Neuron (in vitro differentiated cells): ENCODE measurements around the gene MARCHF10.
A peak's percentile ranks its signal among the peaks of the same experiment; 100 is the strongest.

ENCODE experiments used
- H2AFZ ChIP-seq: one replicate; pipeline ENCODE4 v1.6.1; 2013; ENCODE audit warnings: low read depth, mild to moderate bottlenecking, inconsistent platforms, low read length, moderate library complexity
- H3K27me3 ChIP-seq: one replicate; pipeline ENCODE4 v1.6.1; 2013; ENCODE audit warnings: low read length; ENCODE audit not compliant: insufficient read depth
- H3K36me3 ChIP-seq: one replicate; pipeline ENCODE4 v1.6.1; 2013; ENCODE audit warnings: low read length; ENCODE audit not compliant: insufficient read depth
- H3K4me1 ChIP-seq: one replicate; pipeline ENCODE4 v1.6.1; 2013; ENCODE audit warnings: low read length; ENCODE audit not compliant: insufficient read depth
- H3K4me3 ChIP-seq: 2 replicates; pipeline ENCODE4 v1.5.1; 2013; ENCODE audit warnings: mild to moderate bottlenecking, low read length, moderate library complexity
- H3K9me3 ChIP-seq: one replicate; pipeline ENCODE4 v1.6.1; 2013; ENCODE audit warnings: low read length

The MARCHF10 gene

DNA sequence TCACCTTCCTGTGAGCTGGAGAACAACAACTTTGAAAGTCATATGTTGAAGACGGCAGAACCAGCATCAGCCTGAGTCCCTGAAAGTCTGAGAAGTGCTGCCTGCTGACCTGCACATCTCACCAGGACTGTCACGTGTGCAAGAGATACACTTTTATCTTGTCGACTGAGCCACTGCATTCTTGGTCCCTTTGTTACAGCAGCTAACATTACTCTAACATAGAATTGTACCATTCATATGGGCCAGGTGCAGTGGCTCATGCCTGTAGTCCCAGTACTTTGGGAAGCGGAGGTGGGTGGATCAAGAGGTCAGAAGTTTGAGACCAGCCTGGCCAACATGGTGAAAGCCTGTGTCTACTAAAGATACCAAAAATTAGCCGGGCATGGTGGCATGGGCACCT, 40.1 kb downstream of the MARCHF10 start:
- Histone ChIP-seq H3K27me3 (no peaks in the 10 kb centered on the region), H3K4me1 (no peaks in the 10 kb centered on the region), H3K4me3 (no peak overlapping the region), H3K36me3 (no peaks in the 10 kb centered on the region), H2AFZ (no peak overlapping the region), H3K9me3 (no peaks in the 10 kb centered on the region)

DNA sequence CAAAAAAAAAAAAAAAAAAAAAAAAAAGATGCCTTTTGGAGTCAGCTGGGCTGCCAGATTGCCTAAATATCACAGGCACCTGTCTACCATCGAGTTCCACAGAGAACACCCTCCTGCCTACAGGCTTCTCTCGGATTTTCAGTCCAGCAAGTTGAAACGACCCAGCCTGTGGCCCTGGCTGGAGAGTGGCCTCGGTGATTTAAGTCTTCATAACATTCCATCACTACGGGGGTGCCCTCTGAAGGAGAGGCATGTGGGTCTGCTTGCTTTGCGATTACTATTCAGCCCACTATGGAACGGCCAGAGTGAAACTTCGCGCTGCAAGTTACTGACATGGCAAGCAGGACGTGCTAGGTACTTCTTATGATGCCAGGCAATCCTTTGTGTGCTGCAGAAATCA, 42.8 kb downstream of the MARCHF10 start:
- Histone ChIP-seq H3K9me3 (no peaks in the 10 kb centered on the region), H3K27me3 (no peaks in the 10 kb centered on the region), H3K4me3 (no peak overlapping the region), H3K4me1 (no peaks in the 10 kb centered on the region), H3K36me3 (no peaks in the 10 kb centered on the region), H2AFZ (no peak overlapping the region)

DNA sequence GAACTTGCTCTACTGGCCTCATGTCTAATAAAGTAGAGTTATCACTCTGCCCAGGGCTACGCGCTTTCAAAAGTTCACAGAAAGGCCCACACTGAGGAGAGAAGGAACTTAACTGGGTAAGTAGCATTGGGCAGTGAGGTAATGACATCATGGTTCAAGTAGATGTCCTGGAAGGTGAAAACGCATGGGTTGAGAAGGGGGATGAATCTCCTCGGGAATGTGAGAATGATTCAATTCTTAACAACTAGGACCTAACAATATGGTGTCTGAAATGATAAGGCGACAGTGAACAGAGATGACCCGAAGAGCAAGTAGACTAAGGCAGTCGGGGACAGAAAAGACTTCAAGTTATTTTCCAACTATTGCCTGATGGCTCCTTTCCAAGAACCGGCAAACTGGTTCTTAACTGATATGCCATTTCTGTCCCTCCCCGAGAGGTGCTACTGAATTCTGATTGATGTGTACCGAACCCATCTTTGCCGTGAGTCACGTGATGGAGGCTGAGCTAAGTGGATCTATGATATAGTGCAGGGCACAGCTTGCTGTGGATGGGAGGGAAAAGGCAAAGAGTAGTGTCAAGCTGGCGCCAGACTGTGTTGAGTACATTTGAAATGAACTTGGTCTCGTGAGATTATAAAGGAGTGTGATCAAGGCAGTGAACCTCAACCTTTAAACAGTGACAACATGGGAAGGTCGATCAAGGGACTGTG, 44.1 kb downstream of the MARCHF10 start:
- no peak overlapping the region for H2AFZ ChIP-seq
- no peak overlapping the region for H3K4me3 ChIP-seq
- no peaks in the 10 kb centered on the region for H3K36me3 ChIP-seq
- no peaks in the 10 kb centered on the region for H3K9me3 ChIP-seq
- no peaks in the 10 kb centered on the region for H3K27me3 ChIP-seq
- no peaks in the 10 kb centered on the region for H3K4me1 ChIP-seq

DNA sequence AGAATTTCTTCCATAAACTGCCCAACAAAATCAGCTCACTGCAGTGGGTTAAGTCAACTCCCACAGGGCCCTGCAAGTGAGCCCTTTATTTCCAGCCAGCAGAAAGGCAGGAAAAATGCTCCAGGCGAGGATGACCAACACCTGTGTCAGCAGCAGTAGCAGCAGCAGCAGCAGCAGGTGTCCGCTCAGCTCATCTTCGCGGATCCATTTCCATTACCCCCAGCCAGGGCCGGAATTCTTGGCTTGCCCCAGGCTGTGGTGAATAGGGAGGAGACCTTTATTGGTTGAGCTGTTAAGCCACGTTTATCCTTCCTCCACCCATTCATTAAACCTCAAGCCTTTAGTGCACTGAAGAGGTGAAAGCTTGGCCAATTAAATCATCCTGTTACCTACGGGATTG, 46.2 kb downstream of the MARCHF10 start:
- Histone ChIP-seq H3K4me1 (no peaks in the 10 kb centered on the region), H3K4me3 (no peak overlapping the region), H3K27me3 (no peaks in the 10 kb centered on the region), H2AFZ (no peak overlapping the region), H3K36me3 (no peaks in the 10 kb centered on the region), H3K9me3 (no peaks in the 10 kb centered on the region)

DNA sequence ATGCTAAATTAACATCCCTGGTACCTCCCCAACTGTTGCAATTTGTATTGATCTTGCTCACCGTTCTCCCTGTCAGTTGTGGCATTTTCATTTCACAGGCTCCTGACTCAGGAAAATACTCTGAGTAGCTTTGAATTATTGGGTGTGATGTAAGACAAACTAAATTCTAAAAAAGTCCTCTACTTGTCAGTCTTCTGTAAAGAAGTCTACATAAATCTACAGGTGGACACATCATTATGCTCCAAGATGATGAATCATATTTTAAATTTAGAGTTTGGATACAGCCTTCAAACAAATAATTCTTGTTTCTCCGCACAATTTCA, 47.2 kb downstream of the MARCHF10 start:
- H3K9me3 ChIP-seq = no peaks in the 10 kb centered on the region
- no peak overlapping the region for H2AFZ ChIP-seq
- no peaks in the 10 kb centered on the region for H3K27me3 ChIP-seq
- H3K36me3 ChIP-seq = no peaks in the 10 kb centered on the region
- no peak overlapping the region for H3K4me3 ChIP-seq
- H3K4me1 ChIP-seq = no peaks in the 10 kb centered on the region

DNA sequence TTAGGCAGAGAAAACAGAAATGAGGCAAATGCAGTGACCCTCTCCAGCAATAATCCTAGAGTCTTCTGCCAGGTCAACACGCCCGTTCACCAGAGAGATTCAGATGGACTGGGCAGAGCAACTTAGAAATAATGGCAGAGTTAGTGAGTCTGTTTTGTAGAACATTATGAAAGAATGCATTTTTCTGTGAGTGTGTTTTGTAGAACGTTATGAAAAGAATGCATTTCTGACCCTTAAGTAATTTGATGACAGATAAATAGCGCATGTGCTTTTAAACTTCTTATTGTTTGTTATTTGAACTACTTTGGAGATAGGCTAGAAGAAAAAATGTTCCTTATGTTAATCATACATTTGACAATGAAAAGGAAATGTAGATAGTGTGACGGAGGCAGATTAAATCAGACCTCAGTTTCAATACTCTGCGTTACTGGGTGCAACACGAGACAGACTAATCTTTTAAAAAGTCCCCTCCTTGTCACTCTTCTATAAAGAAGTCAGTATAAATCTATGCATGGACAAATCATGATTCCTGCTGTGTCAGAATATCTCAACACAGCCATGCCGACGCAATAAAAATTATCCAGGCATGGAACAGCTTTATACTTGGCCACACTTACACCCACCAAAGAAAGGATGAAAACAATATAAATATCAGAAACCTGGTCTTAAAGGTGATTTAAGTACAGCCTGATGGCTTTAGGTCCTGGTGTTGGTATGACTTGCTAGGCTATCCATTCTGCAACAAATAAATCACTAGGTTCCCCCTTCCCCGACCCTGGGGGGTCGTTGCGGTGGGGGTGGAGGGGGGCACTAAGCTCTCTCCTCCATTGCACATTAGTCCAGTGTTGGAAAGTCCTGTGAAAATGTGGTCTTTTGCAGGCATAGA, 47.8 kb downstream of the MARCHF10 start:
- Histone ChIP-seq H3K36me3 (no peaks in the 10 kb centered on the region), H3K4me3 (no peak overlapping the region), H3K4me1 (no peaks in the 10 kb centered on the region), H3K27me3 (no peaks in the 10 kb centered on the region), H2AFZ (no peak overlapping the region), H3K9me3 (no peaks in the 10 kb centered on the region)

DNA sequence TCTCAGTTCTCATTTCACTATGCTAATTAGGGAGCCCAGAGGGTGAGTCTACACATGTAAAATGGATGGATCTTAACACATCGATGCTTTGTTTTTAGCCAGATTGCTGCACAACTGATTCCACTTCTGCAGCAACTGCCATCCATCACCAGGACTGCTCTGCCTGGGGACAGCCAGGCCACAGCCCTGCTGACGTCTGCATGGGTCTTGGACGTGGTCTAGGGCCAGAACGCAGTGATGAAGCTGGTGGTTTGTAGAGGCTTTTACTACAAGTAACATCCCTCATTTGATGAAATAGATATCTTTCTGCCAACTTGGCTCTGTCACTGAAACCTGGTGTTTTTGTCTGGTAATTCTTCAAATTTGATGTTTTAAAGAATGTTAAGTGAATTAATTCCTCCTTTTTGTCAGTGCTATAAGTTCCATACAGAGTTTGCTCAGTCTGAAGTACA, 50.6 kb downstream of the MARCHF10 start:
- H3K4me3 ChIP-seq = no peak overlapping the region
- H3K27me3 ChIP-seq = no peaks in the 10 kb centered on the region
- no peaks in the 10 kb centered on the region for H3K36me3 ChIP-seq
- no peaks in the 10 kb centered on the region for H3K9me3 ChIP-seq
- no peaks in the 10 kb centered on the region for H3K4me1 ChIP-seq
- no peak overlapping the region for H2AFZ ChIP-seq

DNA sequence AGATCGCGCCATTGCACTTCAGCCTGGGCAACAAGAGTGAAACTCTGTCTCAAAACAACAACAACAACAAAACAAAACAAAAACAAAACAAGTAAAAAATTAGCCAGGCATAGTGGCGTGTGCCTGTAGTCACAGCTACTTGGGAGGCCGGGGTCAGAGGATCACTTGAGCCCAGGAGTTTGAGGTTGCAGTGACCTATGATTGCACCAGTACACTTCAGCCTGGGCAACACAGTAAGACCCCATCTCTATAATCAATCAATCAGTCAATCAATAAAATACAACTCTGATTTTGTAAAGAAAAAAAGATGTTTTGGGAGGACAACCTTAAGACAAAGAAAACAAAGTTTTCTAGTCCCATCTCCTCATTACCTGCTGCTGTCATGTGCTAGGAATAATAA, 51.9 kb downstream of the MARCHF10 start:
- no peaks in the 10 kb centered on the region for H3K27me3 ChIP-seq
- H3K9me3 ChIP-seq = no peaks in the 10 kb centered on the region
- H3K4me3 ChIP-seq = no peak overlapping the region
- H3K36me3 ChIP-seq = no peaks in the 10 kb centered on the region
- H2AFZ ChIP-seq = no peak overlapping the region
- H3K4me1 ChIP-seq = no peaks in the 10 kb centered on the region

DNA sequence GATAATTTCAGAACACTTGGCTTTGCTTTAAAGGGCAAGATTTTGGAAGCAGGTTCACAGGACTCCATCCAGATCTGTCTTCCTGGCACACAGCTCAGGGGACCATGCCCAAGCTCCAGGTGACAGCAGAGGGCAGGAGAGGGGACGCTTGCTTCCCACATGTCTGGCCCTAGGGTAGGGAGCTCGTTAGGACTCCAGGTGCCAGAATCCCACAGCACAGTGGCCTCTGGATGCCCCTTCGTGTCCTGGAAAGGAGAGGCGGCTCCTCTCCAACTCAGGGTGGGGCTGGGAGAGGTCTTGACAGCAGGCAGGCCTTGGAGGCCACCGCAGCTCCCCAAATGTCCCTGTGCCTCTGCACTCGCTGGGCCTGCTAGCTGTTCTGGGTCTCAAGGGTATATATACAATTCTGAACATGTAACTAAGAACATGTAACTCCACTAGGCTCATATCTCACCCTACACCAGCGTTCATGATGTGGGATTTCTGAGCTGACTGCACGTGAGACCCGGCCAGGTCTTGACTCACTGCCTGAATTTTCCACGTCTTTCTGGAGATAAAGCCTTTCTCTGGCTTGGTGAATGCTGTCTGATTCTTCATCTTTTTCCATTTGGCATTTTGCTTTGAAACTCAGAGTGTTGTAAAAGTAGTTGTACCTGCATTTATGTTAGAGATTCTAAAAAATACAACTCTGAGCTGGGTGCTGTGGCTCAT, 52.8 kb downstream of the MARCHF10 start:
- Histone ChIP-seq H3K4me3 (no peak overlapping the region), H3K9me3 (no peaks in the 10 kb centered on the region), H2AFZ (no peak overlapping the region), H3K27me3 (no peaks in the 10 kb centered on the region), H3K36me3 (no peaks in the 10 kb centered on the region), H3K4me1 (no peaks in the 10 kb centered on the region)

DNA sequence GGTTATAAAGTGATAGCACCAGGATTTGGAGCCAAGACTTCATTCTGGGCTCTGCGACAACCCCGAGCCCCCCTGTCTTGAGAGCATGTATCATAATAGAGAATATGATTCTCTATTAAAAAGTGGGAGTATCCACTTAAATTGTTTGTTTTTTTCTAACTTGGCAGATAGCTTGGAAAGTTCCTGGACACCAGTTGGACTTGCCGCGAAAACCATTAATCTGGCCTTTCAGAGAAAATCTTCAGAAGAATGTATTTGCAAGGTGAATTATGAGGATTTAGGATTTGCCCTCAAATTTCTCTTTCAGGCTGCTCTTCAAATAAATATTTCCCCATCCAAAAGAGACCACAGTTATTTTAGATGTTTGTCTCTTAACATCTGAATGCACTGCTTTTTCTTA, 53.5 kb downstream of the MARCHF10 start:
- no peaks in the 10 kb centered on the region for H3K9me3 ChIP-seq
- H3K27me3 ChIP-seq = no peaks in the 10 kb centered on the region
- H2AFZ ChIP-seq = no peak overlapping the region
- H3K4me3 ChIP-seq = no peak overlapping the region
- H3K4me1 ChIP-seq = no peaks in the 10 kb centered on the region
- no peaks in the 10 kb centered on the region for H3K36me3 ChIP-seq

DNA sequence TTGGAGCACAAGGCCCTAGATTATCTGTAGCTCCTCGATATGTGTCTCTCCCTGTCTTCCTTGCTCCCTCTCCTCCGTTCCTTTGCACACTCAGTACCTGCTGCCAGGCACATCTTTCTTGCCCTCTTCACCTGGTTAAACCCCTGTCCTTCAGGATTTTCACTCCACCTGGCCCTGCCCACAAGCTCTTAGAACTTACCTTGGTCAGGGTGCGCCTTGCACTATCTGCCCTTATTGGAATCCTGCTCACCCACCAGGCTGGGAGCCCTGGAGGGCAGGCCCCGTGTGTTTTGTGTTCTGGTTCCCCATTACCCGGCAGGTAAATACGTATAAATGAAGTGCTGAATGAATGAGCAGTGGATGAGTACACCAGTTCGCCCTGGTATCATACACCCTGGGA, 54.6 kb downstream of the MARCHF10 start:
- Histone ChIP-seq H3K9me3 (no peaks in the 10 kb centered on the region), H3K36me3 (no peaks in the 10 kb centered on the region), H3K4me1 (no peaks in the 10 kb centered on the region), H3K4me3 (no peak overlapping the region), H2AFZ (no peak overlapping the region), H3K27me3 (no peaks in the 10 kb centered on the region)

DNA sequence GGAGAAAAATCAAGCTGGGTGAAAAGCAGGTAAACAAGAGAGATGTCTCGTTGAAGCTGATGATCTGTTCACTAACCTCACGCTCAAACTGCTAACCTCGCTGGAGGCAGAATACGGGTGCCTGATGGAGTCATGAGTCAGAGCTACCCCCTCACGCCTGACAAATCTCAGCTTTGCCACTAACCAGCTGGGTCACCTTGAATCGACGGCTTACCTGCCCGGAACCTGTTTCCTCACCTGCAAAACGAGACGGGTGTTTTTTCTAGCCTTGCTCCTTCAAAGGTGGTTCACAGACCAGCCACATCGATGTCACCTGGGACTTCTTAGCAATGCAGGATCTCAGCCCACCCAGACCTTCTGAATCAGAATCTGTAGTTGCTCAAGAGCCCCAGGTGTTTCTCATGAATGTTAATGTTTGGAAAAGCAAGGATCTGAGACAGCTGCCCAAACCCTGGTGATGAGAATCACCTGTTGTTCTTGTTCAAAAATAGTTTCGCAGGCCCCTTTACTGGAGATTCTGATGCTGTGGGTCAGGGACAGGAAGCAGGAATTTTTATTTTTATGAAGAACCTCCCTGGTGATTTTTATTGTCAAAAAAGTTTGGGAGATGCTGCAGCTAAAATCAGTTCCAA, 56.9 kb downstream of the MARCHF10 start:
- H3K4me3 ChIP-seq = no peak overlapping the region
- H3K27me3 ChIP-seq = no peaks in the 10 kb centered on the region
- no peaks in the 10 kb centered on the region for H3K9me3 ChIP-seq
- H2AFZ ChIP-seq = peak overlapping the region; percentile 22
- no peaks in the 10 kb centered on the region for H3K4me1 ChIP-seq
- H3K36me3 ChIP-seq = no peaks in the 10 kb centered on the region

DNA sequence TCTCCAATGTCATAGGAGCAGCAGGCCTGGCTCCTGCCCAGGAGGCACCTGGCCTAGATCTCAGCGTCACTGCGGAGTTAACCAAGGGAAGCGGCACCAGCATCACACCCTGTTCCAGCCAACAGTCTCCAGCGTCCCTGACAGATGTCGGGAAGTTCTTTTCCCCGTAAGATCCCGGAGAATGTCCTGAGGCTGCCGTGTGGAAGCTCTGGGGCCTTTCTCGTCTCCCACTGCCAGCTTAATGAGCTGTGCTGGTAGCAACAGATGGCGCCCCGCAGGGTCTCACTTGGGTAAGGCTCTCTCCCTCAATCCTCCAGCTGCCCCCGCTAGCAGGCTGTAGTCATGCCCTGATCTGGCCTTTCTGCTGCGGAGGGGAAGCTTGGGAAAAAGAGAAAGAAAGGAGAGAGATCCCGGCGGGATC, 57.5 kb downstream of the MARCHF10 start:
- peak overlapping the region; percentile 22 for H2AFZ ChIP-seq
- no peaks in the 10 kb centered on the region for H3K9me3 ChIP-seq
- H3K4me3 ChIP-seq = no peak overlapping the region

More for the DNA sequence above, 57.5 kb downstream of the MARCHF10 start:
- no peaks in the 10 kb centered on the region for H3K4me1 ChIP-seq
- no peaks in the 10 kb centered on the region for H3K36me3 ChIP-seq
- no peaks in the 10 kb centered on the region for H3K27me3 ChIP-seq
